ENCODE data around the gene RPS19BP1. TPM values are rescaled to one million over a fixed set of nuclear protein-coding genes. Genes with fewer than 3 reads are reported as not detected.
"Not testable (repeated sequence)": the region's sequence is repeated elsewhere in the genome, so short reads cannot be mapped to it uniquely, and the experiment has no call there.

RPS19BP1 gene
- total and polyA plus RNA-seq, 11 donors: 33.2 to 220 (median 52.1) TPM

DNA sequence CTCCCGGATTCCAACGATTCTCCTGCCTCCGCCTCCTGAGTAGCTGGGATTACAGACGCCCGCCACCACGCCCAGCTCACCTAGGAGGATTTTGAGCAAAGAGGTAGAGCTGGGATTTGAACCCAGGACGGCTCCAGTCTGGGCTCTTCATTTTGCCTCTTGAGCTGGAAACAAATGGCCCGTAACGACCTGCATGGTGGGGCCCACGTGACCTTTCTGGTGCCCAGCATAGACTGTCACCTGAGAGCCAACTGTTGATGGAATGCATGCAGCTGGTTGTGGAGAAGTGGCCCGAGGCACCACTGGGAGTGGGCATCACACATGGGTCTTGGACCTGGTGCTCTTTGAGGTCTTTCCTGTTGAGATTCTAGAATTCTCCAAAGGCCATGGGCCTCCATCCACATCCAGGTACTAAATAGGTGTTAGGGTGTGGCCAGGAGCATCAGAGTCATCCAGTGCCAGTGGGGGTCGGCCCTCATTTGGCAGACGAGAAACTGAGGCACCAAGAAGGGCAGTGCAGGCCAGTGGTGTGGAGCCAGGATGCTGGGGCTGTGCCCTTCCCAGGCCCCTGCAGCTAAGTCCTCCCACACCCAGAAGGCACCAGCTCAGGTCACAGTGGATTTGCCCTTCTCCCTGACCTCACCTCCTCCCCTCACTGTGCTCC is 8.3 kb downstream of the RPS19BP1 start:
- Histone ChIP-seq H3K4me3 (peak overlapping the region in 7 of 12 donors; percentile 1 to 100 (median 97)), H3K27me3 (no peaks in the 10 kb centered on the region), H3K27ac (peak overlapping the region in 8 of 12 donors; percentile 3 to 100 (median 78)), H3K9me3 (no peaks in the 10 kb centered on the region), H3K4me1 (peaks cover 5 to 82% (median 66%) of the 10 kb centered on the region in 12 donors), H3K36me3 (peaks cover 9 to 63% (median 43%) of the 10 kb centered on the region in 9 donors)
- WGBS, 4 donors: 66 to 74% (median 70%) methylated on average over 11 to 13 of the region's 13 CpGs
- TF ChIP-seq, protein P1, sequence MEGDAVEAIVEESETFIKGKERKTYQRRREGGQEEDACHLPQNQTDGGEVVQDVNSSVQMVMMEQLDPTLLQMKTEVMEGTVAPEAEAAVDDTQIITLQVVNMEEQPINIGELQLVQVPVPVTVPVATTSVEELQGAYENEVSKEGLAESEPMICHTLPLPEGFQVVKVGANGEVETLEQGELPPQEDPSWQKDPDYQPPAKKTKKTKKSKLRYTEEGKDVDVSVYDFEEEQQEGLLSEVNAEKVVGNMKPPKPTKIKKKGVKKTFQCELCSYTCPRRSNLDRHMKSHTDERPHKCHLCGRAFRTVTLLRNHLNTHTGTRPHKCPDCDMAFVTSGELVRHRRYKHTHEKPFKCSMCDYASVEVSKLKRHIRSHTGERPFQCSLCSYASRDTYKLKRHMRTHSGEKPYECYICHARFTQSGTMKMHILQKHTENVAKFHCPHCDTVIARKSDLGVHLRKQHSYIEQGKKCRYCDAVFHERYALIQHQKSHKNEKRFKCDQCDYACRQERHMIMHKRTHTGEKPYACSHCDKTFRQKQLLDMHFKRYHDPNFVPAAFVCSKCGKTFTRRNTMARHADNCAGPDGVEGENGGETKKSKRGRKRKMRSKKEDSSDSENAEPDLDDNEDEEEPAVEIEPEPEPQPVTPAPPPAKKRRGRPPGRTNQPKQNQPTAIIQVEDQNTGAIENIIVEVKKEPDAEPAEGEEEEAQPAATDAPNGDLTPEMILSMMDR (IDR thresholded peaks at IDR 0.05): no peak
- no peak for TF ChIP-seq POLR2A (IDR thresholded peaks at IDR 0.05)
- ATAC-seq (no peak), DNase-seq (no peak)
- intact Hi-C loops (cut with DNase I): loop anchor here in 9 of 10 donors (5.0 to 10.0 kb wide), 12 partner anchors 62 to 817 kb away; partner anchors contain the start of genes RPL3 (in 4 of the 9), SYNGR1 (in 4 of the 9), CBX7 (in 1 of the 9) and GTPBP1 (in 1 of the 9)

DNA sequence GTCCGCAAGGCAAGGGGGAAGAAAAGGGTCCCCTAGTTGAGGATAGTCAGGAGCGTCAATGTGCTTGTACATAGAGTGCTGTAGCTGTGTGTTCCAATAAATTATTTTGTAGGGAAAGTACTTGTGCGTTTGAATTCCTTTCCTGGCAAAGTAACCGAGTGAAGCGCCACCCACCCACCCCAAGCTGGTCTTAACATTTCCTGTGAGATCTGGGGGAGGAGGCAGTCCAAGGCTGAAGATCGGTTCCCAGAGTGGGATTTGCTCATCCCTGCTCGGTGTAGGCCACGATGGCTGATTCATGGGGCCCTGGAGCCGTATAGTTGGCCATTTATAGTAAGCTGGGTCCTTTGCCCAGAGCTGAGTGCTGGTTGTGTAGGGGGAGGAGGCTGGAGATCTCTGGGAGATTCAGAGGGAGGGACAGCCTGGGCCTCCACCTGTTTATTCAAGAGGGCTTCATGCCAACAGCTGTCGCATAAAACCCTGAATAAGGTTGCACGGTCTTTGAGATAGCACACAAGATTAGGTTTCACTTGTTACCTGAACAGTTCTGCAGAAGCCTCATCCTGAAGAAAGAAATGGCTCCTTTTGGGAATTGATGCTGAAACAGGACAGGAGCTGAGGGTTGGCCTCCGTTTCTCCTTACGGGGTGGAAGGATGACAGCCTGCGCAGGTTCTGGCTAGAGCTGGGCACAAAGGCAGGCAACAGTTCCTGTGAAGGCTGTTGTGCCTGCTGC is 9.8 kb downstream of the RPS19BP1 start:
- no peaks in the 10 kb centered on the region for H3K27me3 ChIP-seq
- H3K9me3 ChIP-seq: no peaks in the 10 kb centered on the region
- peak in 3 of 4 donors; percentile 3 to 11 (median 6) for ATAC-seq
- peaks cover 9 to 53% (median 40%) of the 10 kb centered on the region in 9 donors for H3K36me3 ChIP-seq
- WGBS, 4 donors: 3 to 13% (median 11%) methylated on average over 12 to 14 of the region's 14 CpGs
- peak overlapping the region; percentile 71 to 100 (median 96) for H3K4me3 ChIP-seq
- H3K27ac ChIP-seq: peak overlapping the region in 11 of 12 donors; percentile 12 to 100 (median 99)
- TF ChIP-seq, protein P1 (IDR thresholded peaks at IDR 0.05): no peak
- no peak for TF ChIP-seq POLR2A (IDR thresholded peaks at IDR 0.05)
- DNase-seq: peak in 3 of 5 donors; percentile 35 to 54 (median 46)
- intact Hi-C loops (cut with DNase I): loop anchor here in 9 of 10 donors (5.0 to 10.0 kb wide), 12 partner anchors 60 to 815 kb away; partner anchors contain the start of genes RPL3 (in 4 of the 9), SYNGR1 (in 4 of the 9), CBX7 (in 1 of the 9) and GTPBP1 (in 1 of the 9)
- H3K4me1 ChIP-seq: peaks cover 0 to 80% (median 62%) of the 10 kb centered on the region in 12 donors

DNA sequence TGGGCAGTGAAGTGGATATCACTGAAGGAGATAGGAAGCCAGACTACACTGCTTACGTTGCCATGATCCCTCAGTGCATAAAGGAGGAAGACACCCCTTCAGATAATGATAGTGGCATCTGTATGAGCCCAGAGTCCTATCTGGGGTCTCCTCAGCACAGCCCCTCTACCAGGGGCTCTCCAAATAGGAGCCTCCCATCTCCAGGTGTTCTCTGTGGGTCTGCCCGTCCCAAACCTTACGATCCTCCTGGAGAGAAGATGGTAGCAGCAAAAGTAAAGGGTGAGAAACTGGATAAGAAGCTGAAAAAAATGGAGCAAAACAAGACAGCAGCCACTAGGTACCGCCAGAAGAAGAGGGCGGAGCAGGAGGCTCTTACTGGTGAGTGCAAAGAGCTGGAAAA is 10.5 kb downstream of the RPS19BP1 start:
- Histone ChIP-seq H3K27ac (peak overlapping the region in 11 of 12 donors; percentile 12 to 100 (median 99)), H3K4me1 (peaks cover 0 to 74% (median 58%) of the 10 kb centered on the region in 12 donors), H3K36me3 (peaks cover 9 to 54% (median 44%) of the 10 kb centered on the region in 9 donors), H3K4me3 (peak overlapping the region; percentile 71 to 100 (median 96))
- H3K27me3 ChIP-seq, ATAC-seq, DNase-seq, H3K9me3 ChIP-seq: not testable (repeated sequence)
- intact Hi-C loops (cut with DNase I): loop anchor here in 9 of 10 donors (5.0 to 10.0 kb wide), 12 partner anchors 60 to 815 kb away; partner anchors contain the start of genes RPL3 (in 4 of the 9), SYNGR1 (in 4 of the 9), CBX7 (in 1 of the 9) and GTPBP1 (in 1 of the 9)
- 8 to 14% (median 9%) methylated on average over 4 to 5 of the region's 5 CpGs for WGBS, 4 donors

DNA sequence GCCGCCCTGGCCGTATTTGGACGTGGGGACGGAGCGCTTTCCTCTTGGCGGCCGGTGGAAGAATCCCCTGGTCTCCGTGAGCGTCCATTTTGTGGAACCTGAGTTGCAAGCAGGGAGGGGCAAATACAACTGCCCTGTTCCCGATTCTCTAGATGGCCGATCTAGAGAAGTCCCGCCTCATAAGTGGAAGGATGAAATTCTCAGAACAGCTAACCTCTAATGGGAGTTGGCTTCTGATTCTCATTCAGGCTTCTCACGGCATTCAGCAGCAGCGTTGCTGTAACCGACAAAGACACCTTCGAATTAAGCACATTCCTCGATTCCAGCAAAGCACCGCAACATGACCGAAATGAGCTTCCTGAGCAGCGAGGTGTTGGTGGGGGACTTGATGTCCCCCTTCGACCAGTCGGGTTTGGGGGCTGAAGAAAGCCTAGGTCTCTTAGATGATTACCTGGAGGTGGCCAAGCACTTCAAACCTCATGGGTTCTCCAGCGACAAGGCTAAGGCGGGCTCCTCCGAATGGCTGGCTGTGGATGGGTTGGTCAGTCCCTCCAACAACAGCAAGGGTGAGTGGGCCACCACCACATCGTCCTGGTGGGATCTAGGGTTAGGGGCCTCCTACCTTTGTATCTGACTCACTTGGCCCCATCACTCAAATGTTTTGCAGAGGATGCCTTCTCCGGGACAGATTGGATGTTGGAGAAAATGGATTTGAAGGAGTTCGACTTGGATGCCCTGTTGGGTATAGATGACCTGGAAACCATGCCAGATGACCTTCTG is 11.3 kb downstream of the RPS19BP1 start:
- intact Hi-C loops (cut with DNase I): loop anchor here in 9 of 10 donors (2.0 to 10.0 kb wide), 13 partner anchors 18 to 814 kb away; partner anchors contain the start of genes RPL3 (in 4 of the 9), SYNGR1 (in 4 of the 9), MIEF1 (in 2 of the 9) and CBX7 (in 1 of the 9)
- not testable (repeated sequence) for ATAC-seq, H3K27me3 ChIP-seq, DNase-seq, H3K9me3 ChIP-seq
- Histone ChIP-seq H3K27ac (peak overlapping the region; percentile 97 to 100 (median 100)), H3K4me1 (peaks cover 0 to 66% (median 56%) of the 10 kb centered on the region in 12 donors), H3K36me3 (peaks cover 9 to 62% (median 46%) of the 10 kb centered on the region in 9 donors), H3K4me3 (peak overlapping the region; percentile 71 to 100 (median 96))
- WGBS, 4 donors: 1 to 2% (median 1%) methylated on average over 18 to 28 of the region's 28 CpGs

All from heart left ventricle (tissue), 16 donors.